Mammary epithelial cell (primary cell): ENCODE measurements around the gene C4orf51.

Experiments
- EZH2 ChIP-seq: IDR thresholded peaks from 2 replicates; pipeline ENCODE4 v1.6.1; 2012; ENCODE audit warnings: low read length, inconsistent platforms, borderline replicate concordance
- TF ChIP-seq, protein P1 (sequence below), 2 donors: IDR thresholded peaks in 1 of 2; conservative IDR thresholded peaks in 1 of 2; 2 replicates each; pipeline ENCODE4 v1.5.1; 2011 to 2012; ENCODE audit warnings: inconsistent platforms in 2 of 2, low read length in 2 of 2, mild to moderate bottlenecking in 2 of 2, control low read depth in 1 of 2, low read depth in 1 of 2; ENCODE audit not compliant: insufficient read depth in 1 of 2; ENCODE audit errors: extremely low read depth in 1 of 2

- TF ChIP-seq, protein P1, sequence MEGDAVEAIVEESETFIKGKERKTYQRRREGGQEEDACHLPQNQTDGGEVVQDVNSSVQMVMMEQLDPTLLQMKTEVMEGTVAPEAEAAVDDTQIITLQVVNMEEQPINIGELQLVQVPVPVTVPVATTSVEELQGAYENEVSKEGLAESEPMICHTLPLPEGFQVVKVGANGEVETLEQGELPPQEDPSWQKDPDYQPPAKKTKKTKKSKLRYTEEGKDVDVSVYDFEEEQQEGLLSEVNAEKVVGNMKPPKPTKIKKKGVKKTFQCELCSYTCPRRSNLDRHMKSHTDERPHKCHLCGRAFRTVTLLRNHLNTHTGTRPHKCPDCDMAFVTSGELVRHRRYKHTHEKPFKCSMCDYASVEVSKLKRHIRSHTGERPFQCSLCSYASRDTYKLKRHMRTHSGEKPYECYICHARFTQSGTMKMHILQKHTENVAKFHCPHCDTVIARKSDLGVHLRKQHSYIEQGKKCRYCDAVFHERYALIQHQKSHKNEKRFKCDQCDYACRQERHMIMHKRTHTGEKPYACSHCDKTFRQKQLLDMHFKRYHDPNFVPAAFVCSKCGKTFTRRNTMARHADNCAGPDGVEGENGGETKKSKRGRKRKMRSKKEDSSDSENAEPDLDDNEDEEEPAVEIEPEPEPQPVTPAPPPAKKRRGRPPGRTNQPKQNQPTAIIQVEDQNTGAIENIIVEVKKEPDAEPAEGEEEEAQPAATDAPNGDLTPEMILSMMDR (conservative IDR thresholded peaks at IDR 0.05 in 1 of 2, IDR thresholded peaks at IDR 0.05 in 1 of 2; ENCODE audit: extremely low read depth in 1 of 2, insufficient read depth in 1 of 2, low read depth in 1 of 2, low read length in 2 of 2), result no peak
- TF ChIP-seq EZH2, result no peak
These were observed 83.5 kb downstream of the C4orf51 start for GRCh38 chr4:145763399-145763798.
